ENCODE data around the gene VDR.
A peak's percentile ranks its signal among the peaks of the same experiment; 100 is the strongest.
"Not testable (repeated sequence)": the region's sequence is repeated elsewhere in the genome, so short reads cannot be mapped to it uniquely, and the experiment has no call there.

VDR gene

GRCh38 chr12:47824635-47825034 lies 80.2 kb downstream of the VDR start:
- no peak for DNase-seq

DNA sequence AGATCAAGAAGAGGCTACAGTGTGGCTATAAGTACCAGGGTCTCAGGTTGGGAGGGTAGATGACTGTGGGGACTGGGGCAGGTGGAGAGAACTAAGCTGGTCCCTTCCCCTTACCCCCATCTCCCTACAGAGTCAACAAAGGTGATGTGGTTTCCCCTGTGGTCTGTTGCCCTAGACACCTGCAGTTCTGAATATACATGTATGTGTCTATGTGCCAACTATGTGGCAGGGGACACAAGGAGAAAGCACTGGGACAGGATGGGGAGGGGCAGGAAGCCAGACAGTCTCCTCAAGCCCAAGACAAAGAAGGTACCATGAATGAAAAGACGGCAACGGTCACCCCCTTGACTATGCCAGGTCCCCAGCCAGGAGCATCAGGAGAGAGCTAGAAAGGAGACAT lies 80.6 kb downstream of the VDR start:
- no peak for DNase-seq

GRCh38 chr12:47823422-47824086 lies 81.2 kb downstream of the VDR start:
- no peak for DNase-seq

DNA sequence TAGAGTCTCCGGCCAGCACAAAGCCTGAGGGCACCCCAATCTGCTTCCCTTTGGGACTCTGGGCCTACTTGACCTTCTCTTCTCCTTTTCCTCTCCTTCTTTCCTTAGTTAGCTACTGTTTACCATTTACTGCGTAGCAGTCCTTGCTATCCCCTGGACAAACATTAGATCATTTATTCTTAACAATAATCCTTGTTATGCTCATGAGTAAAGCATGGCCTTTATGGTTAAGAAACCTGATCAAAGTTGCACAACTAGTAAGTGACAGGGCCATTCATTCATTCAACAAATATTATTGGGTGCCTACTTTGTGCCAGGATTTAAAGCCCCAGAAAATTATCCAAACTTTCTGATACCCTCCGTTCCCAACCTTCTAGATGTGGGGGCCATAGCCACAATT lies 81.9 kb downstream of the VDR start:
- DNase-seq: no peak

GRCh38 chr12:47822401-47822800 lies 82.4 kb downstream of the VDR start:
- DNase-seq: no peak

DNA sequence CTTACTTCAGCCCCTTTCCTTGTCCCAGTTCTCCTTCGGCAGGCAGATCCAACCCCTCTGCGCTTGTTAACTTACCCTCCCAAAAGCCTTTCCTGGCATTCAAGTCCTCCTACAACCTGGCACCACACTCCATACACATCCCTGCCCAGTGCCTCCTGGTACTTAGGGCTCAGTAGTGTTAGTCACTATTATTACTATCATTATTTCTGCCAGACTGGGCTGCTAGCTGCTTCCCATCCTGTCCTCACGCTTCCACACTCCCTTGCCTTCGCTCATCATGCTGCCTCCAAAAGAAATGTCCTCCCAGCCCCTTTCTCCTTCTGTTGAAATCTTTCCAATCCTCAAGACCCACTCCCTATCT lies 83.5 kb downstream of the VDR start:
- no peak for DNase-seq

DNA sequence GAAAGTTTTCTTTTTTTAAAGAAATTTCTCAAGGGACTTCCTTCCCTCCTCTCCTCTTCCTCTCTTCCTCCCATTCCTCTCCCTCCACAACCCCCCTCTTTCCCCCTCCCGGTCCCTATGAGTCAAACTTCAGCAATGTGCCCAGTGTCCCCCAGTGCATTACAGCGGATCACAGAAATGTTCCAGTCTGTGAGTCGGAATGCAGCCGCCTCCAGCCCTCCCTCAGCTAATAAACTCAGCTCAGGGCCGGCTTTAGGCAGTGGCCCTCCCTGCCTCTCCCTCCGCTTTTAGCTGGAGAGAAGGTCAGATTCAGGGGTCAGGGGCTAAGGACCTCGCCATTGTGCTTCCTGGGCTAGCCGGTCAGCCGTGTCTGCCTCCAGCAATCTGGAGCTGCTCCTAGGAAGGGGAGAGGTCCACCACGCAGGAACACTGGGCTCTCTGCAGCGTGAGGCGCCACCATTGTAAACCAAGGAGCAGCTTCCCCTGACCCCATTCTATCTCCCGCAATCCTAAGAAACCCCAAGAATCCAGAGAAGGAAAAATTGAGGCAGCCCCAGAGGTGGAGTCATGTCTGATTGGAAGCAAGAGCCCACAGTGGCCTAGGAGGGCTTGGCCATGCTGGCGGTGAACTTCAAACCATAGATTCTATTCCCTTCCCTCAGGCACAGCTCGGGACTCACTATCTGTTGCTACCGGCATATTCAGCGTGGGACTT lies 84.0 kb downstream of the VDR start:
- peak; percentile 64 for DNase-seq

DNA sequence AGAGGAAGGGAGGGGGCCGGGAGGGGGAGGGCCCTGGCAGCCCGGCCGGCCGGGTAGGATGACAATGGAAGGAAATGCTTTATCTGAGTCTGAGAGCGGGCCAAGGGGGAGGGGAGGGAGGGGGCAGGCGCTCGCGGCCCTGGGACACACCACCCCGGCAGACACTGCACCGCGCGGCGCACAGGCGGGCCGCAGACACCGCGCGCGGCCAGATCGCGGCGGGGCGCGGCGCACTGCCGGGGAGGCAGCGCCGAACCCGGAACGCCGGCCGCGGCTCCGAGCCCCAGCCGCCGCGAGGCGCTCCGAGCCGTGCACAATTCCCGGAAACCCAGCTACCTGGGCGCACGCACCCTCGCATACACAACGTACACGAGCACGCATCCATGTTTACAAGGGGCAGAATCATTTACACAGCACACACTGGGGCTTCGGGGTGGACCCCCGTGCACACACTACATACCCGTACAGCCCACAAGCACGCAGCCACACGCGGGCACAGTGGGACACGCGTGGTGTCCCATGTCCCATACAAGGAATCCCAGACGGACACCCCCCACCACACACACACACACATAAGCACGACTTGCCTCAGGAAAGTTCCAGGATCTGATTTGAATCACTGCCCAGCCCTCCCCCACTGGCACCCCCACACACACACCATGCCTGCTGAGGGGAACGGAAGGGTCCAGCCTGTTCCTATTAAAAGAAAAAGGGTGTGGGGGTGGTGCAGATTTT lies 84.7 kb downstream of the VDR start, which contains the start of gene HDAC7:
TSS of gene HDAC7 (minus strand) at position 8 of the 735 bp plus-strand sequence. CDS start 118 bp downstream, outside the sequence.
- peak; percentile 94 for DNase-seq

DNA sequence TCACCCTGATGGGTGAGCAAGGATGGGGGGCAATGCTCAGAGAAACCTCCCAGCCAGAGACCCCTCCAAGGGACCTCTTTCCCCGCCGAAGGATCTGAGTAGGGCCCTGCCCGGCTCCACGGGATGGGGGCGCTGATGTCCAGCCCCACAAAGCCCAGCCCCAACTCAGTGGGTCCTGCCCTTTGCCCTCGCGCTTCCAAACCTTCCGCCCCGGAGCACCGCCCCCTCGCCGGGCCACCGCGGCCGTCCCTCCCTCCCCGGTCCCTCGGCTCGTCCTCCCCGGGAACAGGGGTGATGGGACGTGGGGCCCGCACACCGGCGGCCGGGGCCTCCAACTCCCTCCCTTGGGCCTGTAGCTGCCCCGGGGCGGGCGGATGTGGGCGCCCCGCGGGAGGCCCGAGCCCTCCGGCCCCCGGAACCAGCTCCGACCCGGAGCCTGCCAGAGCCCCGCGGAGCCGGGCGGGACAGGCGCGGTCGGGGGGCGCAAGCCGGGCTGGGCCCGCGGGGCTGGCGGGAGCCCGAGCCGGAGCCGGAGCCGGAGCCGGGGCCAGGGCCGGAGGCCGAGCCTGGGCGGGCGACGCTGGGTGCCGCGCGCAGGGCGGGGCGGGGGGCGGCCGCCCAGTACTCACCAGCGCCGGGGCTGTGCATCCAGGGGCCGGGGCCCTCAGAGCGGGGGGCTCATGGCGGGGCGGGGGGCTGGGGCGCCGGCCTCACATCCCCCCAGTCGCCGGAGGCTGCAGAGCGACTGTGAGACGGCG lies 85.5 kb downstream of the VDR start:
- DNase-seq: peak; percentile 78

GRCh38 chr12:47818467-47819137 lies 86.2 kb downstream of the VDR start:
- DNase-seq: peak; percentile 44

- DNase-seq: no peak
These were observed 86.8 kb downstream of the VDR start for GRCh38 chr12:47818007-47818376.

- peak; percentile 42 for DNase-seq
These were observed 87.4 kb downstream of the VDR start for GRCh38 chr12:47817272-47818006.

DNA sequence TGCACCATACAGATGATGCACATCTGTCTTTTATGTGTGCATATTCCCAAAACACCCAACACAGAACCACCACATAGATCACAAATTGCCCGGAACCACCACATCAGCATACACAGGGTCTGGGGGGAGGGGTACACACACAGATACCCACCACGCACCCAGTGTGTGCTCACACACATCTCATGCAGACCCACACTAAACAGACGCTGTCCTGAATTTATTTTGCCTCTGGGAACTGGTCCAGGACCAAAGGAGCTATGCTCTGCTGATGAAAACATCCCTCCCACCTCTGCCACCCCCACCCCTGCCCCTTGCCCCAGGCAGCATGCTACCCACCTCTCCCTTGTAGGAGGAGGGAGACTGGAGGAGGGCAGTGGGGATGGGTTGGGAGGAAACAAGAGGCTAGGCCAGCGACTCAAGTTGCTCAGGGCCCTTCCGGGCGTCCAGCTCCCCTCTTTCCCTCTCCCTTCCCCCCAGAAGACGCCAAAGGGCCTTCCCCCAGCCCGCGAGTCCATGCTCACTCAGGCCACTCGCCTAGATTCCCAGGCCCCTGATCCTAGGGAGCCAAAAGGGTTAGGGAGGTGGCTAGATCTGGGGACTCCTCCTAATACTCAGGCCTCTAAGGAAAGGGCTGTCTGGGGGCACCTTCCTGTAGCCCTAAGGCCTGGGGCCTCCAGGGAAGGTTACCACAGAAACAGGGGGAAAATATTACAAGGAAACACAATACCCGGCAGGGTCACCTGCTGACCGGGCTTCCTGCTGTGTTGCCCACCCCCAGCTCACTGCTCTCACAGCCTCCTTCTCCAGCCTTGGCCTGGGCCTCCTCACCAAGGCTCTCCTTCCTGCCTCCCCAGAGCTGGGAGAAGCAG lies 88.2 kb downstream of the VDR start:
- DNase-seq: no peak

DNA sequence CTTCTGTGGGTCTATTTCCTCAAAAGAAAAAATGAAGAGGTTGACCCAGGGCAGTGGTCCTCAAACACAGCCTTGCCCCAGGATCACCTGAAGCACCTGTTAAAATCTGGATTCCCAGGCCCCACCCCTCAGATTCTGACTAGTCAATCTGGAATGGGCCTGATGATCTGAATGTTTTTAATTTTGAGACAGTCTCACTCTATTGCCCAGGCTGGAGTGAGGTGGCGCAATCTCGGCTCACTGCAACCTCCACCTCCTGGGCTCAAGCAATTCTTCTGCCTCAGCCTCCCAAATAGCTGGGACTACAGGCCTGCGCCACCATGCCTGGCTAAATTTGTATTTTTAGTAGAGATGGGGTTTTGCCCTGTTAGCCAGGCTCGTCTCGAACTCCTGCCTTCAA lies 89.3 kb downstream of the VDR start:
- DNase-seq: not testable (repeated sequence)

DNA sequence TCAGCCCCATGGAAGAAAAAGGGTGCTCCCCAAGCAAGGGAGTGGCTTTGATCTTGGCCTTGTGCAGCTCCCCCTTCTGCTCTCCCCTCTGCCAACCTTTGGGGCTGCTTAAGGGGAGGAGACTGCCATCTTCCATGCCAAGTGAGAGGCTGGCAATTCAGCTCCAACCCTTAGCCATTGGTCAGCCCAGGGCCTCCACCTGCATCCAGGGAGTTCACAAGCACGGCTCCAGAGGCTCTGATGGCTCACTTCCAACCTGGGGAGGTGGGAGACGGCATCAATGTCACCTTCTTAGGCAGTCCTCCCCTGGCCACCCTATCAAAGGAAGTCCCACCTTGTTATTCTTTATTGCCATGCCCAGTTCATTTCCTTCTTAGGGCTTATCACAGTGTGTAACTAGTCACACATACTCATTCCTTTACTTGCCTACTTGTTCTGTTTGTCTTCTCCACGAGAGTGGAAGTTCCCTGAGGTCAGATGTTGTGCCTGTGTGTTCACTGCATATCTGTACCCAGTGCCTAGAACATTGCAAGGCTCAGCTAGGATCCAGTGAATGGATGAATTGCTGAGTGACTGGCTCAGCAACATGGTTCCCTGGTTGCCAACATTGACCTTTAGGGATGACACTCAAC lies 90.1 kb downstream of the VDR start:
- DNase-seq: no peak

- DNase-seq: no peak
These were observed 91.1 kb downstream of the VDR start for GRCh38 chr12:47813511-47814196.

DNA sequence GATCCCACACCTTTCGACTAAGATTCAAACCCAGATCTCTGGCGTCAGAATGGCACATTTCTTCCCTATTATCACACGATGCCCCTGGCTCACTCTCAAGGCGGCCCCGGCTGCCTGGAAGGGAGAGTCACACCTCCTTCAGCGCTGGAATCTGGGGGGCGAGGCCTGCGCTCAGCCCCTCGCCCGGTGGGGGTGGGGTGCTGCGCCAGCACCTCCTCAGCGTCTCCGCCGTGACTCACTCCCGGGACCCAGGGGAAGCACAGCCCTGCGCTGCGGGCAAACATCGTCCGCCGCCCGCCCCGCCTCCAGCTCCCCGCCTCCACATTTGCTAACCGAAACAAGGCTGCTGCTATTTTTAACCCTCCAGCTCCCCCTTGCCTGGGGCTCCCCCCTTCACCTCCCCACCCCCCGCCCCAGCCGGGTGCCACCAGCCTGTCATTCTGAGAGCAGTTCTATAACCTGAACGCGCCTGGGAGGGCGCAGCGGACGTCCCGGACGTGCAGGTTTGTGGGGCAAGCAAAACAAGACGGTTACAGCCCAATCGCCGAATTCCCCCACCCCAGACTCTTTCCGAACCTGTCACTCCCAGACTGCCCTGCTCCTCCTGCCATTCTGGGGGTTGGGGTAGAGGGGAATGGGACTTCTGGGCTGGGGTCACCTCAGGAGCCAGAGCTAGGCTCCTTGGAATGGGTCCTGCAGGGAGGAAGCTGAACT lies 91.8 kb downstream of the VDR start:
- DNase-seq: peak; percentile 86

- no peak for DNase-seq
These were observed 93.0 kb downstream of the VDR start for GRCh38 chr12:47811581-47812484.

Data from DMS53 (cell line).